Ovary (tissue), 9 donors: ENCODE data around the gene MTURN. TPM values are rescaled to one million over a fixed set of nuclear protein-coding genes. Genes with fewer than 3 reads are reported as not detected.

Experiments
- DNase-seq, 5 donors: peaks; one replicate each; pipeline ENCODE4 v3.0.0-alpha.2; 2019 to 2020
- H3K27ac ChIP-seq, 2 donors: fragments of 200-600 bp; one replicate each; pipeline versions ENCODE4 v1.5.1 to v1.8.0; 2019 to 2022
- H3K27me3 ChIP-seq: fragments of 200-600 bp; one replicate; pipeline ENCODE4 v1.8.0; 2022
- H3K36me3 ChIP-seq: fragments of 200-600 bp; sonication (generic); one replicate; pipeline ENCODE4 v1.5.1; 2019
- H3K4me1 ChIP-seq: one replicate; pipeline ENCODE4 v1.8.1; 2013; ENCODE audit warnings: mild to moderate bottlenecking, moderate library complexity; ENCODE audit not compliant: insufficient read depth
- H3K4me3 ChIP-seq: fragments of 200-600 bp; sonication (generic); one replicate; pipeline ENCODE4 v1.5.1; 2017
- H3K9me3 ChIP-seq, 2 donors: fragments of 200-600 bp in 1 of 2; sonication (generic) in 1 of 2; one replicate each; pipeline versions ENCODE4 v1.5.1 to v1.8.1; 2013 to 2019; ENCODE audit warnings: mild to moderate bottlenecking in 1 of 2, moderate library complexity in 1 of 2
- CTCF ChIP-seq, 3 donors: fragments of 450-650 bp in 2 of 3; fragments of 200-600 bp in 1 of 3; IDR thresholded peaks; one replicate each; pipeline versions ENCODE4 v1.5.1 to v1.8.0; 2016 to 2022; ENCODE audit warnings: antibody characterized with exemption in 3 of 3, mild to moderate bottlenecking in 1 of 3
- EP300 ChIP-seq: sonication (generic); formaldehyde crosslinking; IDR thresholded peaks from one replicate; pipeline ENCODE4 v1.6.1; 2017; ENCODE audit warnings: antibody characterized with exemption
- POLR2A ChIP-seq: fragments of 450-650 bp; IDR thresholded peaks from one replicate; pipeline ENCODE4 v1.6.1; 2017; ENCODE audit warnings: antibody characterized with exemption, mild to moderate bottlenecking, moderate library complexity
- WGBS, 3 donors: extraction: QIAGEN DNeasy Blood & Tissue Kit in 1 of 3; methylation state at CpG; one replicate each; pipeline versions ENCODE4 v1.1.5 to v1.1.7; 2013 to 2017; 5-methylcytosine and 5-hydroxymethylcytosine counted together
- intact Hi-C, 4 donors: fragments of 100-400 bp; cut with DNase I; formaldehyde crosslinking; loops; one replicate each; pipeline versions ENCODE4 v1.11.0 to v1.15.1; 2022 to 2023
- polyA plus RNA-seq, 2 donors: library from polyadenylated mRNA; stranded (reverse); fragments of 200-250 nt in 1 of 2; fragments of 350-450 nt in 1 of 2; fragmentation: Illumina TruSeq in 1 of 2; extraction: RNeasy Lipid Tissue Mini Kit (QIAGEN cat#74804) in 1 of 2; gene quantifications; one replicate each; pipeline ENCODE4 v1.2.3, GENCODE V29; 2013 to 2014
- total RNA-seq, 7 donors: library from RNA; depleted of rRNA in 2 of 7; stranded (reverse); fragments of >200 nt in 2 of 7; fragmentation: NEBNext Ultra II Directional in 3 of 7; extraction: Animal tissue kit (Norgen Biotek cat#: 25700) in 3 of 7; gene quantifications; one replicate each; pipeline versions ENCODE4 v1.1.0 to v1.2.4, GENCODE V29; 2016 to 2023
- donor health status: DM: no; HTN: no; CAD: no; lungs with moderate emphysema.
- donor health status: DM: no; HTN: no; CAD: no.
- donor health status: Bipolar disorder and iron deficiency.
- donor health status: DM: yes; HTN: yes; CAD: no.
- donor health status: DM: no; HTN: no; CAD: no.
- donor health status: DM: yes; HTN: yes; CAD: no.

MTURN gene
- total and polyA plus RNA-seq, 9 donors: 14.7 to 65.1 (median 40.4) TPM

GRCh38 chr7:30188811-30189210 lies 54.0 kb downstream of the MTURN start:
- no peaks in the 10 kb centered on the region for H3K36me3 ChIP-seq
- H3K4me1 ChIP-seq: no peaks in the 10 kb centered on the region
- DNase-seq: no peak
- TF ChIP-seq POLR2A (no peak), CTCF (IDR thresholded peaks at IDR 0.05) (no peak), EP300 (no peak)
- H3K4me3 ChIP-seq: no peak overlapping the region
- intact Hi-C loops: no loop called here
- H3K27me3 ChIP-seq: no peaks in the 10 kb centered on the region
- no peak overlapping the region for H3K27ac ChIP-seq
- no peaks in the 10 kb centered on the region for H3K9me3 ChIP-seq
- WGBS, 3 donors: 93 to 98% (median 95%) methylated on average over 2 of the region's 2 CpGs

GRCh38 chr7:30191809-30192208 lies 57.0 kb downstream of the MTURN start:
- H3K36me3 ChIP-seq: no peaks in the 10 kb centered on the region
- DNase-seq: no peak
- 91 to 92% (median 92%) methylated on average over 4 of the region's 4 CpGs for WGBS, 3 donors

GRCh38 chr7:30193336-30193943 lies 58.7 kb downstream of the MTURN start:
- intact Hi-C loops: no loop called here
- Histone ChIP-seq H3K4me3 (no peak overlapping the region), H3K27ac (no peak overlapping the region), H3K4me1 (no peaks in the 10 kb centered on the region), H3K9me3 (peaks cover 0 to 6% of the 10 kb centered on the region in 2 donors), H3K36me3 (no peaks in the 10 kb centered on the region), H3K27me3 (no peaks in the 10 kb centered on the region)
- WGBS, 3 donors: 95 to 97% (median 95%) methylated on average over 5 of the region's 5 CpGs
- DNase-seq: no peak
- no peak for TF ChIP-seq CTCF (IDR thresholded peaks at IDR 0.05)
- no peak for TF ChIP-seq EP300
- TF ChIP-seq POLR2A: no peak

More at GRCh38 chr7:30191809-30192208, 57.0 kb downstream of the MTURN start:
- no peak overlapping the region for H3K27ac ChIP-seq
- H3K4me3 ChIP-seq: no peak overlapping the region
- peaks cover 0 to 6% of the 10 kb centered on the region in 2 donors for H3K9me3 ChIP-seq
- TF ChIP-seq EP300: no peak
- TF ChIP-seq CTCF (IDR thresholded peaks at IDR 0.05): no peak
- TF ChIP-seq POLR2A: no peak
- intact Hi-C loops: no loop called here
- H3K27me3 ChIP-seq: no peaks in the 10 kb centered on the region
- no peaks in the 10 kb centered on the region for H3K4me1 ChIP-seq

GRCh38 chr7:30196408-30196807 lies 61.6 kb downstream of the MTURN start:
- no peak for DNase-seq

More at GRCh38 chr7:30196408-30196807, 61.6 kb downstream of the MTURN start:
- peaks cover 0 to 6% of the 10 kb centered on the region in 2 donors for H3K9me3 ChIP-seq
- intact Hi-C loops: no loop called here
- no peak overlapping the region for H3K27ac ChIP-seq
- no peaks in the 10 kb centered on the region for H3K4me1 ChIP-seq
- H3K36me3 ChIP-seq: no peaks in the 10 kb centered on the region
- H3K4me3 ChIP-seq: no peak overlapping the region
- H3K27me3 ChIP-seq: no peaks in the 10 kb centered on the region
- TF ChIP-seq CTCF (IDR thresholded peaks at IDR 0.05) (no peak), POLR2A (no peak), EP300 (no peak)
